SK-N-SH (cell line): ENCODE measurements around the gene COQ8B. TPM values are rescaled to one million over a fixed set of nuclear protein-coding genes. Genes with fewer than 3 reads are reported as not detected.

ENCODE experiments used
- CTCF ChIA-PET: fragments of 300-600, 350-600 bp; formaldehyde crosslinking; extraction: SDS; loops from one replicate; lab custom pipeline; 2021; lab: Yijun Ruan, JAX
- POLR2A ChIA-PET: fragments of 350-600 bp; sonication (Branson Sonifier 250); formaldehyde crosslinking; extraction: SDS; loops from one replicate; lab custom pipeline; 2020; ENCODE audit warnings: antibody characterized with exemption, inconsistent platforms; lab: Yijun Ruan, JAX
- DNase-seq: peaks from one replicate; pipeline ENCODE4 v3.0.0; 2012
- H2AFZ ChIP-seq: fragments of 200-600 bp; sonication (generic); 2 replicates; pipeline ENCODE4 v1.8.1; 2016; ENCODE audit warnings: antibody characterized with exemption, mild to moderate bottlenecking, low read depth
- H3F3A ChIP-seq: fragments of 200-600 bp; sonication (generic); replicated peaks from 2 replicates; pipeline ENCODE3; 2016; ENCODE audit warnings: antibody characterized with exemption, mild to moderate bottlenecking; ENCODE audit not compliant: insufficient read depth
- H3K27ac ChIP-seq, 2 experiments: fragments of 200-500 bp in 1 of 2; fragments of 200-600 bp in 1 of 2; sonication (Bioruptor generic) in 1 of 2; sonication (generic), shearing (Covaris generic) in 1 of 2; 2 replicates each; pipeline versions ENCODE4 v1.5.1 to v1.6.1; 2014 to 2016; ENCODE audit warnings: low read depth in 2 of 2, inconsistent platforms in 1 of 2, low read length in 1 of 2, mild to moderate bottlenecking in 1 of 2, mixed read lengths in 1 of 2
- H3K27me3 ChIP-seq: fragments of 200-600 bp; sonication (generic), shearing (Covaris generic); 2 replicates; pipeline ENCODE4 v1.6.1; 2016; ENCODE audit warnings: mixed run types; ENCODE audit not compliant: insufficient read depth
- H3K36me3 ChIP-seq, 2 experiments: fragments of 200-500 bp in 1 of 2; fragments of 200-600 bp in 1 of 2; sonication (Bioruptor generic) in 1 of 2; sonication (generic) in 1 of 2; replicated peaks in 1 of 2; 2 replicates each; pipeline versions ENCODE3 to v1.5.1; 2014 to 2016; ENCODE audit warnings: low read length in 1 of 2, mild to moderate bottlenecking in 1 of 2; ENCODE audit not compliant: insufficient read depth in 2 of 2, control insufficient read depth in 1 of 2
- H3K4me1 ChIP-seq, 2 experiments: fragments of 200-500 bp in 1 of 2; fragments of 200-600 bp in 1 of 2; sonication (Bioruptor generic) in 1 of 2; sonication (generic), shearing (Covaris generic) in 1 of 2; 2 replicates each; pipeline versions ENCODE4 v1.5.1 to v1.6.1; 2014 to 2016; ENCODE audit warnings: low read depth in 1 of 2, low read length in 1 of 2, mixed run types in 1 of 2; ENCODE audit not compliant: insufficient read depth in 2 of 2, control insufficient read depth in 1 of 2
- H3K4me2 ChIP-seq: fragments of 200-600 bp; sonication (generic), shearing (Covaris generic); 2 replicates; pipeline ENCODE4 v1.6.1; 2017; ENCODE audit warnings: mixed run types
- H3K4me3 ChIP-seq, 2 experiments: fragments of 200-500 bp in 1 of 2; fragments of 200-600 bp in 1 of 2; sonication (Bioruptor generic) in 1 of 2; sonication (generic), shearing (Covaris generic) in 1 of 2; 2 replicates each; pipeline versions ENCODE4 v1.5.1 to v1.8.1; 2014 to 2016; ENCODE audit warnings: low read depth in 2 of 2, inconsistent platforms in 1 of 2, low read length in 1 of 2, mild to moderate bottlenecking in 1 of 2, mixed read lengths in 1 of 2, moderate library complexity in 1 of 2
- H3K79me2 ChIP-seq: fragments of 200-600 bp; sonication (generic); 2 replicates; pipeline ENCODE4 v1.8.1; 2017; ENCODE audit warnings: mild to moderate bottlenecking; ENCODE audit not compliant: insufficient read depth
- H3K9ac ChIP-seq: fragments of 200-600 bp; sonication (generic); 2 replicates; pipeline ENCODE4 v1.6.1; 2017; ENCODE audit warnings: mixed run types
- H3K9me2 ChIP-seq: fragments of 200-600 bp; sonication (generic); 2 replicates; pipeline ENCODE4 v1.6.1; 2017; ENCODE audit warnings: mixed run types
- H3K9me3 ChIP-seq: fragments of 200-600 bp; sonication (generic); 2 replicates; pipeline ENCODE4 v1.6.1; 2017; ENCODE audit warnings: mixed run types, mild to moderate bottlenecking, moderate library complexity
- H4K20me1 ChIP-seq: fragments of 200-600 bp; sonication (generic); 2 replicates; pipeline ENCODE4 v1.6.1; 2017; ENCODE audit warnings: mild to moderate bottlenecking, mixed run types; ENCODE audit not compliant: insufficient read depth
- CHD2 ChIP-seq: fragments of 150-350 bp; IDR thresholded peaks from 2 replicates; pipeline ENCODE4 v1.6.1; 2018; ENCODE audit warnings: low read length; ENCODE audit not compliant: partially characterized antibody
- CTCF ChIP-seq: fragments of 200-600 bp; sonication (generic); IDR thresholded peaks from 2 replicates; pipeline ENCODE4 v1.6.1; 2017; ENCODE audit warnings: antibody characterized with exemption, mild to moderate bottlenecking, moderate library complexity
- ELF1 ChIP-seq: IDR thresholded peaks from 2 replicates; pipeline ENCODE4 v1.4.0; 2012
- EZH2phosphoT487 ChIP-seq: fragments of 200-600 bp; sonication (generic); IDR thresholded peaks from 2 replicates; pipeline ENCODE4 v1.6.1; 2017; ENCODE audit warnings: low read depth, mixed run types, mild to moderate bottlenecking, antibody characterized with exemption, moderate library complexity, borderline replicate concordance
- FOXM1 ChIP-seq: IDR thresholded peaks from 2 replicates; pipeline ENCODE4 v1.4.0; 2012; ENCODE audit warnings: low read depth, mild to moderate bottlenecking
- GATA2 ChIP-seq: sonication (generic); formaldehyde crosslinking; IDR thresholded peaks from 2 replicates; pipeline ENCODE4 v1.5.0; 2020; ENCODE audit warnings: mild to moderate bottlenecking, missing genetic modification reagents
- MEF2A ChIP-seq: IDR thresholded peaks from 2 replicates; pipeline ENCODE4 v1.4.0; 2012; ENCODE audit warnings: low read depth, borderline replicate concordance
- NRF1 ChIP-seq: IDR thresholded peaks from 2 replicates; pipeline ENCODE4 v1.6.1; 2012; ENCODE audit warnings: low read depth, mild to moderate bottlenecking, low read length
- POLR2AphosphoS5 ChIP-seq: IDR thresholded peaks from 2 replicates; pipeline ENCODE4 v1.6.1; 2012; ENCODE audit warnings: low read depth, low read length
- RCOR1 ChIP-seq: fragments of 150-350 bp; IDR thresholded peaks from 2 replicates; pipeline ENCODE4 v1.6.1; 2017; ENCODE audit warnings: antibody characterized with exemption, low read length
- REST ChIP-seq: IDR thresholded peaks from 2 replicates; pipeline ENCODE4 v1.6.1; 2012; ENCODE audit warnings: mild to moderate bottlenecking, low read depth, low read length, moderate library complexity
- RFX5 ChIP-seq: IDR thresholded peaks from 2 replicates; pipeline ENCODE4 v1.6.1; 2012; ENCODE audit warnings: mild to moderate bottlenecking, improper control_type of control experiment, low read length
- TAF1 ChIP-seq: IDR thresholded peaks from 2 replicates; pipeline ENCODE4 v1.6.1; 2012; ENCODE audit warnings: low read depth, mild to moderate bottlenecking, low read length, moderate library complexity, borderline replicate concordance
- TEAD4 ChIP-seq: IDR thresholded peaks from 2 replicates; pipeline ENCODE4 v1.4.0; 2012; ENCODE audit warnings: mild to moderate bottlenecking, borderline replicate concordance; ENCODE audit not compliant: insufficient read depth
- ZBTB33 ChIP-seq: IDR thresholded peaks from 2 replicates; pipeline ENCODE4 v1.4.0; 2012; ENCODE audit warnings: low read depth, borderline replicate concordance
- WGBS: methylation state at CpG from one replicate; pipeline ENCODE4 v1.1.6; 2017; ENCODE audit warnings: low lambda C conversion rate; 5-methylcytosine and 5-hydroxymethylcytosine counted together
- polyA plus RNA-seq, 3 experiments: library from polyadenylated mRNA; depleted of rRNA; stranded (reverse); fragments of >200 nt; gene quantifications; 2 replicates each; pipeline ENCODE4 v1.2.3, GENCODE V29; 2012

Gene COQ8B
- polyA plus RNA-seq, 1 of the 3 experiments (the other 2 are of a cell fraction): 43.8 TPM

- TF ChIP-seq RFX5 (no peak), CHD2 (peak; percentile 93), REST (no peak)
Measured at GRCh38 chr19:40750874-40751537, 34.3 kb upstream of the COQ8B start, which contains the start of gene SNRPA (continued).

GRCh38 chr19:40750058-40750873 lies 33.6 kb upstream of the COQ8B start, which contains the start of gene ACTMAP:
Gene ACTMAP (minus strand): TSS chr19:40750477. CDS start chr19:40749803, 674 bp downstream.
- peak within 1 kb of the TSS; percentile 75; the same call in 1 of the 2 replicates for H2AFZ ChIP-seq
- H3K4me1 ChIP-seq: peaks cover 14 to 25% of the 10 kb centered on the region in 2 experiments; a peak in 2 of 4 replicates
- H3K9me3 ChIP-seq: no peaks in the 10 kb centered on the region
- H3K9ac ChIP-seq: peak within 1 kb of the TSS; percentile 88
- H3K79me2 ChIP-seq: peaks cover 56% of the 10 kb centered on the region
- H3K4me2 ChIP-seq: peak within 1 kb of the TSS; percentile 90
- peak within 1 kb of the TSS; percentile 74 to 75 for H3K4me3 ChIP-seq
- ChIA-PET POLR2A (interaction anchor here (0.6 to 1.5 kb wide), 7 partner anchors 28 to 519 kb away, joined by 3 to 20 read pairs (median 6); partner anchors contain the start of genes COQ8B, EGLN2, ITPKC and RAB4B), CTCF (interaction anchor here (1.1 to 3.0 kb wide), 3 partner anchors 13 to 87 kb away, joined by 3 to 18 read pairs (median 6); no protein-coding TSS in a partner anchor)
- H3K27ac ChIP-seq: peak within 1 kb of the TSS; percentile 81 to 88
- peaks cover 14% of the 10 kb centered on the region for H4K20me1 ChIP-seq
- H3K27me3 ChIP-seq: no peaks in the 10 kb centered on the region
- peaks cover 0 to 10% of the 10 kb centered on the region in 2 experiments for H3K36me3 ChIP-seq
- H3K9me2 ChIP-seq: no peaks in the 10 kb centered on the region
- no peaks in the 10 kb centered on the region for H3F3A ChIP-seq
- WGBS: under 1% methylated on average over 35 of the region's 43 CpGs
- peak; percentile 96 for DNase-seq
- no peak for TF ChIP-seq REST
- TF ChIP-seq POLR2AphosphoS5: peak; percentile 85
- TF ChIP-seq EZH2phosphoT487: no peak
- peak; percentile 83 for TF ChIP-seq TAF1
- TF ChIP-seq ZBTB33: peak; percentile 85; the same call in 1 of the 2 replicates
- no peak for TF ChIP-seq NRF1
- TF ChIP-seq GATA2 (CRISPR knock-in tag): no peak
- no peak for TF ChIP-seq TEAD4
- TF ChIP-seq RFX5: peak; percentile 99
- no peak for TF ChIP-seq MEF2A
- no peak for TF ChIP-seq RCOR1
- TF ChIP-seq FOXM1: no peak
- no peak for TF ChIP-seq CTCF
- TF ChIP-seq ELF1: peak; percentile 81
